ENCODE data around the gene SLC1A4.
A peak's percentile ranks its signal among the peaks of the same experiment; 100 is the strongest.

Gene SLC1A4

DNA sequence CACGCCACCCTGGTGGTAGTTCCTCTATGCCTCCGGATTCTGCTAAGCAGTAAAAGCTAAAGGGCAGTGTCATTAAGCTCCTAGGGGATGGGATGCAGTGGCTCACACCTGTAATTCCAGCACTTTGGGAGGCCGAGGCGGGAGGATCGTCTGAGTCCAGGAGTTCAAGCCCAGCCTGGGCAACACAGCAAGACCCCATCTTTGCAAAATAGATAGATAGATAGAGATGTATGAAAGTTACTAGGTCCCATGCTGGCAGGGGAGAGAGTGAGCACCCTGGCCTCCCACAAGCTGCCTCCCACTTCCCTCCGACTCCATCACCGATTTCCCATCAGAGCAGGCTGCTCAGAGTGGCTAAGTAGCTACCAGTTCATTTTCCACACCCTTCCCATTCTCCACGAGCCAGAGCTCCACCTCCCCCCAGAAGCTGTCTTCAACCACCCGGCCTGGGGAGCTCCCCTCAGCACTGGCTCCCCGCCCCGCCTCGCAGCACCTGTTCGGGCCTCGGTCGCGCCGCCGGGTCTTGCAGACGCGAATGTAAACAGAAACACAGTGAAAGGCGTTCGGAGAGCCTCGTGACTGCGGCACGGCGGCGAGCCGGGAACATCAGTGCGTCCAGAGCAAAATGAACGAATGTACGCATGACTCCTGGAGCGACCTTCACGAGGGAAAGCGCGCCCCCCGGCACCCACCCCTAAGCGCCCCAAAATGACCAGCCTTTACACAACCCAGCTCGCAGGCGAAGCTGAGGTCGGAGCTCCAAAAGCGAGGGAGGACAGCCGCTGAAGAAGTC is 66.4 kb downstream of the SLC1A4 start:
- DNase-seq (ENCODE audit: low read depth, low spot score) = no peak
- H3K4me3 ChIP-seq (ENCODE audit: low read depth, low read length) = peak overlapping the region; percentile 83
- ChIA-PET POLR2A (interaction anchor here (0.7 to 1.9 kb wide), 10 partner anchors 9 to 523 kb away, joined by 3 to 5 read pairs (median 4); partner anchors contain the start of gene ACTR2), CTCF (interaction anchor here (0.6 to 3.4 kb wide), 14 partner anchors 8 to 519 kb away, joined by 3 to 18 read pairs (median 3); partner anchors contain the start of gene RAB1A)
- TF ChIP-seq, protein P1, sequence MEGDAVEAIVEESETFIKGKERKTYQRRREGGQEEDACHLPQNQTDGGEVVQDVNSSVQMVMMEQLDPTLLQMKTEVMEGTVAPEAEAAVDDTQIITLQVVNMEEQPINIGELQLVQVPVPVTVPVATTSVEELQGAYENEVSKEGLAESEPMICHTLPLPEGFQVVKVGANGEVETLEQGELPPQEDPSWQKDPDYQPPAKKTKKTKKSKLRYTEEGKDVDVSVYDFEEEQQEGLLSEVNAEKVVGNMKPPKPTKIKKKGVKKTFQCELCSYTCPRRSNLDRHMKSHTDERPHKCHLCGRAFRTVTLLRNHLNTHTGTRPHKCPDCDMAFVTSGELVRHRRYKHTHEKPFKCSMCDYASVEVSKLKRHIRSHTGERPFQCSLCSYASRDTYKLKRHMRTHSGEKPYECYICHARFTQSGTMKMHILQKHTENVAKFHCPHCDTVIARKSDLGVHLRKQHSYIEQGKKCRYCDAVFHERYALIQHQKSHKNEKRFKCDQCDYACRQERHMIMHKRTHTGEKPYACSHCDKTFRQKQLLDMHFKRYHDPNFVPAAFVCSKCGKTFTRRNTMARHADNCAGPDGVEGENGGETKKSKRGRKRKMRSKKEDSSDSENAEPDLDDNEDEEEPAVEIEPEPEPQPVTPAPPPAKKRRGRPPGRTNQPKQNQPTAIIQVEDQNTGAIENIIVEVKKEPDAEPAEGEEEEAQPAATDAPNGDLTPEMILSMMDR (IDR thresholded peaks at IDR 0.05; ENCODE audit: insufficient read depth, low read length, missing control alignments) = no peak

DNA sequence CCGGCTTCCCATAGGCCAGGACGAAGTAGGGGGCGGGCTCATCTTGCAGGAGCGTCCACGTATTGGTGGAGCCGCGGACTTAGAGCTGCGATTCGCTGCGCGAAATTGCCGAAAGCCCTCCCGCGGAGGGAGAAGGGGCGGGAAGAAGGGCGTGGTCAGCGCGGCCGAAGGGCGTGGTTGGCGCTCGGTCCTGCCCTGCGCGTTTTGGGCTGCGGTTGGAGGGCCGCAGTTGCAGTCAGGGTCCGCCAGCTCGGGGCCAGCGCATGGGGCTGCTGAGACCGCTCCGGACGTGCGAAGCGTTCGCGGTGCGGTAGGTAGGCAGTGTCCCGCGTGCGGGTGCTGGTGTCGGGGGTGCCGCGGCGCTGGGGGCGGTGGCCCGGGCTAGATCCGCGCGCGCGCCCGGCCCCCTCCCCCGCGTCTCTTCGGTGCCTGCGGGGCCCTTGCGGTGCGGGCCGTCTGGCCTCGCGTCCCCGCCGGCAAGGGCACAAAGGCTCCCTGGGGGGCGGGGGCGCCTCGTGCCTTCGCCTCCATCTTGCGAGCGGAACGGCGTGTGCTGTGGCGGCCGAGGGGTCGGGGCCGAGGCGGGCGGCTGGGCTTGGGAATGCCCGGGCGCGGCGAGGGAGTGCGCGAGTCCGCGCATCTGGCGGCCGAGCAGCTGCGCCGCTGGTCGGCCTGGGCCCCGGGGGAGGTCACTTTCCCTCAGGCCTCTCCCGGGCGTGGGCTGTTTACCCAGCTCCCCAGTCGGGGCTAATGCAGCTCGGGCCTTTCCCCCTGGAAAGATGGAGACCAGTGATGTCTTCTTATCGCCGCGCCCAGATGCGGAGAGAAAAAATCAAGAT is 67.2 kb downstream of the SLC1A4 start, which contains the start of gene CEP68:
Gene CEP68, plus strand, starts transcription at position 202 of the 839 bp plus-strand sequence. CDS start 13,029 bp downstream, outside the sequence.
- TF ChIP-seq, protein P1 (IDR thresholded peaks at IDR 0.05; ENCODE audit: insufficient read depth, low read length, missing control alignments) = no peak
- CTCF ChIA-PET = interaction anchor here (0.6 to 3.4 kb wide), 11 partner anchors 9 to 361 kb away, joined by 3 to 18 read pairs (median 3); partner anchors contain the start of gene RAB1A
- POLR2A ChIA-PET = interaction anchor here (0.7 to 1.9 kb wide), 10 partner anchors 8 to 524 kb away, joined by 3 to 5 read pairs (median 4); partner anchors contain the start of gene ACTR2
- DNase-seq (ENCODE audit: low read depth, low spot score) = peak; percentile 75
- peak within 1 kb of the TSS; percentile 83 for H3K4me3 ChIP-seq (ENCODE audit: low read depth, low read length)

DNA sequence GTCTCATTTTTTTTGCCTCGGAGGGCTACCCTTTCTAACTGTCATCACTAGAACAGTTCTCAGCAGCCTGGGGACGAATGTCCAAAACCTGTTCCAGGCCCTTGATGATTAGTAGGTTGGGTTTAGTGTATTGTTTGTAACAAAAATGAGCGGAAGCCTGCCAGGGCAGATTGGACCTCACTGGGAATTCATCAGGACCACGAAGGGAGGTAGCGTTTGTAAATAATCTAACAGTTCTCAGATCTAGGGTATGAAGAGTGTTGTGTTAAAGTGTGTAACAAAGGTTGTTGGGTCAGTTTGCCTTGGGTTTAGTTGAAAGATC is 67.8 kb downstream of the SLC1A4 start:
- CTCF ChIA-PET = interaction anchor here (0.9 to 1.9 kb wide), 3 partner anchors 73 to 122 kb away, joined by 3 to 7 read pairs (median 3); partner anchors contain the start of gene RAB1A
- TF ChIP-seq, protein P1 (IDR thresholded peaks at IDR 0.05; ENCODE audit: insufficient read depth, low read length, missing control alignments) = no peak
- POLR2A ChIA-PET = interaction anchor here (1.9 kb wide), 1 partner anchor 171 kb away, joined by 5 read pairs; the partner anchor contains the start of gene ACTR2
- DNase-seq (ENCODE audit: low read depth, low spot score) = no peak
- H3K4me3 ChIP-seq (ENCODE audit: low read depth, low read length) = peak overlapping the region; percentile 83

DNA sequence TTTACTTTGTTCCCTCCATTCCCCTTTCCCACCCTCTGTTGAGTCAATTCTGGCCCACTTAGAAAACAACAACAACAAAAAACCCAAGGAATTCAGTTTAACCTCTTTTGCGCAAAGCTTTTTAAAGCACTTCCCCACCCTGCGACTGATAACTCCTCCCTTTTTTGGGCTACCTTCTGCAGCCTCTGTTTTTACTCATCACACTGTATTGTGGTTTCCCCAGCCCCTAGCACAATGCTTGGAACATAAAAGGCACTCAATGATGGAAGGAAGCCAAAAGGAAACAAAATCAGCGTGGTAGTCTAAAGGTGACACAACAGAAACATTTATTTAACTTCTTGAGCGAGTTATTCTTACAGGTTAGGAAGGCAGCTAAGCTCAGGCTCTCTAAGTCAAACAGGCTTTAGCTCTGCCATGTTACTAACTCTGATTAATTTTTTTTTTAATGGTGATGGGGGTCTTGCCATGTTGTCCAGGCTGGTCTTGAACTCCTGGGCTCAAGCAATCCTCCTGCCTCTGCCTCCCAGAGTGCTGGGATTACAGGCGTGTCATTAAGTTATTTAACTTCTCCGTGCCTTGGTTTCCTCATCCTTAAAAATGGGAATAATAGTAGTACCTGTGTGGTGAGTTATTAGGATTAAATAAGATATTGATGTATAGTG is 68.3 kb downstream of the SLC1A4 start:
- no peak for DNase-seq (ENCODE audit: low read depth, low spot score)
- peak overlapping the region; percentile 83 for H3K4me3 ChIP-seq (ENCODE audit: low read depth, low read length)
- POLR2A ChIA-PET = interaction anchor here (1.9 kb wide), 1 partner anchor 170 kb away, joined by 5 read pairs; the partner anchor contains the start of gene ACTR2
- TF ChIP-seq, protein P1 (IDR thresholded peaks at IDR 0.05; ENCODE audit: insufficient read depth, low read length, missing control alignments) = no peak
- CTCF ChIA-PET = interaction anchor here (0.9 to 1.6 kb wide), 2 partner anchors 117 to 121 kb away, joined by 3 read pairs; no protein-coding TSS in a partner anchor

DNA sequence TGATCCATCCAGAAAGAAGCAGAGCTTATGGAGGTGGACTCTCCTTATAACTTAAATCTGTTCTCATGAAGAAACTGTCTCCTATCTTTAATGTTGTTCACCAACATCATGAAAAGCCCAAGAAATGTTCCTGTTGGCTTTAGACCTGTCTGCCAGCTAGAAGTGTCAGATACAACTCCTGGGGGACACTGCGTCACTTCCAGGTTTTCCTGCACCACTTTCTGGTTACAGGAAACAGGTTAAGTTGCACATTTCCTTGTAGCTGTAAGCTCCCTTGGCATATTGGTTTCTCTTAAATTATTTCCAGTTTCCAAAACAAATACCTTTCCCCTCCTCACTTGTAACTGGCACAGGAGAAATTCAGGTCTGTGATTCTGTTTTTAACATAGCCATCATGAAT is 69.9 kb downstream of the SLC1A4 start:
- ChIA-PET CTCF (interaction anchor here (1.5 to 1.8 kb wide), 2 partner anchors 16 to 128 kb away, joined by 6 read pairs; no protein-coding TSS in a partner anchor), POLR2A (no interaction called here)
- TF ChIP-seq, protein P1 (IDR thresholded peaks at IDR 0.05; ENCODE audit: insufficient read depth, low read length, missing control alignments) = no peak
- DNase-seq (ENCODE audit: low read depth, low spot score) = no peak
- no peak overlapping the region for H3K4me3 ChIP-seq (ENCODE audit: low read depth, low read length)
